Fibroblast of skin of left quadriceps (primary cell): ENCODE measurements around the gene TXNDC15.

Experiments used
- DNase-seq, 2 experiments: peaks; one replicate each; pipeline ENCODE4 v3.0.0-alpha.2; 2013; ENCODE audit warnings: low read depth in 2 of 2

TXNDC15 gene

GRCh38 chr5:134920848-134921575 is 46.8 kb downstream of the TXNDC15 start:
- DNase-seq: no peak

- DNase-seq: no peak
Measured at GRCh38 chr5:134932508-134932907, 58.3 kb downstream of the TXNDC15 start.

GRCh38 chr5:134934202-134934601 is 60.0 kb downstream of the TXNDC15 start:
- DNase-seq: no peak

GRCh38 chr5:134935711-134936602 is 61.8 kb downstream of the TXNDC15 start:
- DNase-seq: no peak

GRCh38 chr5:134937526-134937925 is 63.4 kb downstream of the TXNDC15 start:
- no peak for DNase-seq

GRCh38 chr5:134938030-134938429 is 63.9 kb downstream of the TXNDC15 start:
- no peak for DNase-seq

GRCh38 chr5:134939500-134939899 is 65.3 kb downstream of the TXNDC15 start:
- no peak for DNase-seq

GRCh38 chr5:134943547-134943946 is 69.4 kb downstream of the TXNDC15 start:
- DNase-seq: no peak

- peak; percentile 41 to 48 for DNase-seq
Measured at GRCh38 chr5:134944630-134945029, 70.5 kb downstream of the TXNDC15 start.

- no peak for DNase-seq
Measured at GRCh38 chr5:134945041-134945440, 70.9 kb downstream of the TXNDC15 start.

- DNase-seq: peak; percentile 3 to 5
Measured at GRCh38 chr5:134948911-134949310, 74.7 kb downstream of the TXNDC15 start.

GRCh38 chr5:134949316-134949715 is 75.1 kb downstream of the TXNDC15 start:
- DNase-seq: no peak
